ENCODE measurements around the gene ATN1.
A peak's percentile ranks its signal among the peaks of the same experiment; 100 is the strongest.
"Not testable (repeated sequence)": the region's sequence is repeated elsewhere in the genome, so short reads cannot be mapped to it uniquely, and the experiment has no call there.

ATN1 gene

GRCh38 chr12:6905414-6906040, 22.2 kb upstream of the ATN1 start:
- no peak for DNase-seq

DNA sequence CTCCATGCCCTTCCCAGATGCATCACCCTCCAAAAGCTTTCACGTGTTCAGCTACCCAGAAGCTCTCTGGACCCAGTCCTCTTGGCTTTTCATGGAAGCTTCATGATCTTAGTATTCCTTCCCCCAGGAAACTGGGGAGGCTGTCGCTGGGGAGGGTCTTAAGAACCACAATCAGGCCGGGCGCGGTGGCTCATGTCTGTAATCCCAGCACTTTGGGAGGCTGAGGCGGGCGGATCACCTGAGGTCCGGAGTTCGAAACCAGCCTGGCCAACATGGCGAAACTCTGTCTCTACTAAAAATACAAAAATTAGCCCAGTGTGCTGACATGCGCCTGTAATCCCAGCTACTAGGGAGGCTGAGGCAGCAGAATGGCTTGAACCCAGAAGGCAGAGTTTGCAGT, 19.6 kb upstream of the ATN1 start:
- not testable (repeated sequence) for DNase-seq

- DNase-seq: no peak
Measured at GRCh38 chr12:6909421-6910145, 18.2 kb upstream of the ATN1 start.

GRCh38 chr12:6912164-6912935, 15.4 kb upstream of the ATN1 start:
- DNase-seq: no peak

GRCh38 chr12:6914246-6914946, 13.4 kb upstream of the ATN1 start, which contains the start of gene ENO2:
Gene ENO2 (plus strand): TSS chr12:6914580. CDS start chr12:6915833, 1,253 bp downstream.
- DNase-seq: peak; percentile 70 to 87 (median 78)

GRCh38 chr12:6914947-6915788, 12.6 kb upstream of the ATN1 start:
- DNase-seq: no peak

DNA sequence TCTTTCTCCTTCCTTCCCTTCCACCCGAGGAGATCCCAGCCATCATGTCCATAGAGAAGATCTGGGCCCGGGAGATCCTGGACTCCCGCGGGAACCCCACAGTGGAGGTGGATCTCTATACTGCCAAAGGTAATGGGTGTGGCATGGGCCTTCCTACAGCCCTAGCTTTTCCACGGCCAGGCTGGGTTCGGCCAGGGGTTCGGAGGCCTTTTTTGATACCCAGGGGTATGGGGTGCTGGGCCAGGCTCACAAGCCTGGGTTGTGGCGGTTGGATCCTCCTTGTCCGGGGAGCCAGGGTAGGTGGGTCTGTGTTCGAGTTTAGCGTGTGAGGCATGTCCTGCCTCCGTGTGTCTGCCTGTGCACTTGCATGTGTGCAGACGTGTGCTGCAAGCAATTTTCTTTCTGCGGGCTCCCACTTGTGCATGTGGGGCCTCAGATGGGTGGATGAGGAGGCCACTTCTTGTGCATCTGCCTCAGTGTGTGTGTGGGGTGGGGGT, 11.9 kb upstream of the ATN1 start:
- no peak for DNase-seq

- DNase-seq: no peak
Measured at GRCh38 chr12:6916426-6917200, 11.1 kb upstream of the ATN1 start.

DNA sequence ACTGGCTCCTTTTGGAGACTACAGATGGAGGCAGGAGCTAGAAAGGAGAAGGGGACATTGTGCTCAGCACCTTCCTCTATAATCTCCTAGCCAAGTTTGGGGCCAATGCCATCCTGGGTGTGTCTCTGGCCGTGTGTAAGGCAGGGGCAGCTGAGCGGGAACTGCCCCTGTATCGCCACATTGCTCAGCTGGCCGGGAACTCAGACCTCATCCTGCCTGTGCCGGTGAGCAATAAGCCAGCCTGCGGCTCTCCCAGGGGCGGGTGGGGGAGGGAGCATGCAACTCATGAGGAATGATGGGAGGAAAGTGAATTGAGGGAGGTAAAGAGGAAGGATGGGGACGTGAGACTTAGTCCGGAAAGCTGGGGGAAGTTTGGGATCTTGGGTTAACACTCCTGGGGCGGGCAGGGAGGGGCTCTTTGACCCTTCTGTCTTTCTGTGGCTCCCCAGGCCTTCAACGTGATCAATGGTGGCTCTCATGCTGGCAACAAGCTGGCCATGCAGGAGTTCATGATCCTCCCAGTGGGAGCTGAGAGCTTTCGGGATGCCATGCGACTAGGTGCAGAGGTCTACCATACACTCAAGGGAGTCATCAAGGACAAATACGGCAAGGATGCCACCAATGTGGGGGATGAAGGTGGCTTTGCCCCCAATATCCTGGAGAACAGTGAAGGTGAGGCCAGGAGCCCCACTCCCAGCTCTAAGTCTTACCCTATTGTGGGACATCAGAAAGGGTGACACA, 10.1 kb upstream of the ATN1 start:
- DNase-seq: no peak

- DNase-seq: no peak
Measured at GRCh38 chr12:6919588-6919987, 8.2 kb upstream of the ATN1 start.

DNA sequence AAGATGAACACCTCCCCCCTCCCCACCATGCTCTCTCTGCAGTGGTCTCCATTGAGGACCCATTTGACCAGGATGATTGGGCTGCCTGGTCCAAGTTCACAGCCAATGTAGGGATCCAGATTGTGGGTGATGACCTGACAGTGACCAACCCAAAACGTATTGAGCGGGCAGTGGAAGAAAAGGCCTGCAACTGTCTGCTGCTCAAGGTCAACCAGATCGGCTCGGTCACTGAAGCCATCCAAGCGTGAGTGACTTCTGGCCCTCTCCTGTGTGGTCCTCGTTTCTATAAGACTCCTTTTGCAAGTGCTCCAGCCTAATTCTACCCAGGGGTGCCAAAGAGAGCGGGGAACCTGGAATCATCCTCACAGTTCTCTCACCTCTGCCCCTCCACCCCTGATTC, 6.2 kb upstream of the ATN1 start:
- no peak for DNase-seq

DNA sequence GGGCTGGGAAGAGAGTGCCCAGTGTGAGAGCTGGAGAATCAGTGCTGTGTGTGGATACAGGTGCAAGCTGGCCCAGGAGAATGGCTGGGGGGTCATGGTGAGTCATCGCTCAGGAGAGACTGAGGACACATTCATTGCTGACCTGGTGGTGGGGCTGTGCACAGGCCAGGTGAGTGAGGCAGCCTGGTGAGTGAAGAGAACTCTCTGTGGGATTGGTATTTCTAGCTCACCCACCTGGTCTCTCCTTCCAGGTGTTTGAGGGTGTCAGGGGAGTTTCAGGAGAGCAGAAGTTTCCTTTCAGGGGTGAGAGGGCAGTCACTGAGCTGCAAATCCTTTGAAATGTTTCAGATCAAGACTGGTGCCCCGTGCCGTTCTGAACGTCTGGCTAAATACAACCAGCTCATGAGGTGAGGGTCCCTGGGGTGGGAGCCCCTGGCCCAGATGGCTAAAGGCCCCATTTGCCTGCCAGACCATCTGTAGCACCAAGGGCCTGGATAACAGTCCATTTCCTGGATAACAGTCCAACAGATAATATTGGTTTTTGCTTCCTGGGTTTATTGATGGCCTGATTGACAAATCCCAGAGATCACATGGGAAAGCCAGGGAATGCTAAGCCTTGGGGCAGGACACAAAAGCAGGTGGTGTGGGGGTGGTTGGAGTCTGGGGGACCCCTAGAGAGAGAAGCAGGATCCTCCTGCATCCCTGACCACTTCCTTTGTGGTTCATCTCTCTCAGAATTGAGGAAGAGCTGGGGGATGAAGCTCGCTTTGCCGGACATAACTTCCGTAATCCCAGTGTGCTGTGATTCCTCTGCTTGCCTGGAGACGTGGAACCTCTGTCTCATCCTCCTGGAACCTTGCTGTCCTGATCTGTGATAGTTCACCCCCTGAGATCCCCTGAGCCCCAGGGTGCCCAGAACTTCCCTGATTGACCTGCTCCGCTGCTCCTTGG, 5.5 kb upstream of the ATN1 start:
- DNase-seq: no peak

DNA sequence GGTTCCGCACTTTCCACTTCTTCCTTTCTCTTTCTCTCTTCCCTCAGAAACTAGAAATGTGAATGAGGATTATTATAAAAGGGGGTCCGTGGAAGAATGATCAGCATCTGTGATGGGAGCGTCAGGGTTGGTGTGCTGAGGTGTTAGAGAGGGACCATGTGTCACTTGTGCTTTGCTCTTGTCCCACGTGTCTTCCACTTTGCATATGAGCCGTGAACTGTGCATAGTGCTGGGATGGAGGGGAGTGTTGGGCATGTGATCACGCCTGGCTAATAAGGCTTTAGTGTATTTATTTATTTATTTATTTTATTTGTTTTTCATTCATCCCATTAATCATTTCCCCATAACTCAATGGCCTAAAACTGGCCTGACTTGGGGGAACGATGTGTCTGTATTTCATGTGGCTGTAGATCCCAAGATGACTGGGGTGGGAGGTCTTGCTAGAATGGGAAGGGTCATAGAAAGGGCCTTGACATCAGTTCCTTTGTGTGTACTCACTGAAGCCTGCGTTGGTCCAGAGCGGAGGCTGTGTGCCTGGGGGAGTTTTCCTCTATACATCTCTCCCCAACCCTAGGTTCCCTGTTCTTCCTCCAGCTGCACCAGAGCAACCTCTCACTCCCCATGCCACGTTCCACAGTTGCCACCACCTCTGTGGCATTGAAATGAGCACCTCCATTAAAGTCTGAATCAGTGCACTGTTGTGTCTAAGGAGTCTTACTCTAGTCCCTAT, 4.6 kb upstream of the ATN1 start:
- DNase-seq: no peak

GRCh38 chr12:6923851-6924250, 3.9 kb upstream of the ATN1 start:
- no peak for DNase-seq

DNA sequence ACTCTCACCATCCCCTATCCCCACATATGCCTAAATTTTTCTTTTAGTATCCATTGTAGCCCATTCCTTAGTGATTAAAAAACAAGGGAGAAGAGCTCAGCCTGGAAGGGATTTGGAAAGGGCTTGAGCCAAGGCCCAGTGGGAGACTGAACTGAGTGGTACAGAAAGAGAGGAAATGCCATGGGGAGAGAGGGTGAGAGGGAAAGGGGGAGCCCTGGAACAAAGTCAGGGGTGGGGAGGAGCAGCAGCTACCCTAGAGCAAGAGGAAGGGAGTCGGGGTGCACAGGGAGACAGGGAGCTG, 2.6 kb upstream of the ATN1 start:
- no peak for DNase-seq

- no peak for DNase-seq
Measured at GRCh38 chr12:6925540-6926279, 2.0 kb upstream of the ATN1 start.

GRCh38 chr12:6928022-6928702, 403 bp downstream of the ATN1 start:
- peak in 1 of 5 donors; percentile 53 for DNase-seq

Measured in T-helper 1 cell (primary cell).